Neural cell (in vitro differentiated cells): Measurements from ENCODE around the gene COMMD8. TPM values are rescaled to one million over a fixed set of nuclear protein-coding genes. Genes with fewer than 3 reads are reported as not detected.

Source experiments
- H2AFZ ChIP-seq: fragments of 200-600, 300-800 bp; sonication (generic), shearing (Covaris generic); 2 replicates; pipeline ENCODE4 v1.6.0; 2014; ENCODE audit warnings: low read depth, mild to moderate bottlenecking, antibody characterized with exemption, low read length, moderate library complexity
- H3F3A ChIP-seq: fragments of 200-600 bp; shearing (Covaris generic); 2 replicates; pipeline ENCODE4 v1.6.1; 2016; ENCODE audit warnings: mild to moderate bottlenecking, moderate library complexity, mixed read lengths, antibody characterized with exemption, low read length; ENCODE audit not compliant: insufficient read depth, poor library complexity, severe bottlenecking
- H3K27ac ChIP-seq: fragments of 200-600, 300-800 bp; sonication (generic), shearing (Covaris generic); 2 replicates; pipeline ENCODE4 v1.5.1; 2014; ENCODE audit warnings: mild to moderate bottlenecking, low read length, moderate library complexity
- H3K27me3 ChIP-seq: fragments of 300-800, 200-600 bp; sonication (generic), shearing (Covaris generic); 2 replicates; pipeline ENCODE4 v1.6.0; 2014; ENCODE audit warnings: mild to moderate bottlenecking, low read depth, low read length, moderate library complexity; ENCODE audit not compliant: insufficient read depth
- H3K36me3 ChIP-seq: fragments of 300-800, 200-600 bp; sonication (generic), shearing (Covaris generic); 2 replicates; pipeline ENCODE4 v1.5.1; 2014; ENCODE audit warnings: mild to moderate bottlenecking, antibody characterized with exemption, low read length, moderate library complexity; ENCODE audit not compliant: insufficient read depth
- H3K4me2 ChIP-seq: fragments of 300-800, 200-600 bp; sonication (generic), shearing (Covaris generic); 2 replicates; pipeline ENCODE4 v1.6.0; 2014; ENCODE audit warnings: mild to moderate bottlenecking, low read length
- H3K4me3 ChIP-seq: fragments of 300-800, 200-600 bp; sonication (generic), shearing (Covaris generic); 2 replicates; pipeline ENCODE4 v1.5.1; 2014; ENCODE audit warnings: mild to moderate bottlenecking, low read length, moderate library complexity
- H3K79me2 ChIP-seq: fragments of 200-600 bp; shearing (Covaris generic); replicated peaks from 2 replicates; pipeline ENCODE4 v1.6.0; 2014; ENCODE audit warnings: mild to moderate bottlenecking, low read length, moderate library complexity; ENCODE audit not compliant: insufficient read depth
- H3K9ac ChIP-seq: fragments of 300-800, 200-600 bp; sonication (generic), shearing (Covaris generic); 2 replicates; pipeline ENCODE4 v1.6.1; 2016; ENCODE audit warnings: mild to moderate bottlenecking, low read length, mixed read lengths
- H3K9me2 ChIP-seq: fragments of 200-600 bp; shearing (Covaris generic); 2 replicates; pipeline ENCODE4 v1.6.1; 2016; ENCODE audit warnings: mild to moderate bottlenecking, low read length, mixed read lengths; ENCODE audit not compliant: insufficient read depth
- H3K9me3 ChIP-seq: fragments of 200-600, 300-800 bp; sonication (generic), shearing (Covaris generic); 2 replicates; pipeline ENCODE4 v1.6.1; 2016; ENCODE audit warnings: mild to moderate bottlenecking, mixed run types, low read length, moderate library complexity, mixed read lengths
- H4K20me1 ChIP-seq: fragments of 200-600 bp; shearing (Covaris generic); 2 replicates; pipeline ENCODE4 v1.6.1; 2016; ENCODE audit warnings: mild to moderate bottlenecking, mixed run types; ENCODE audit not compliant: insufficient read depth
- CTCF ChIP-seq: fragments of 450-650 bp; IDR thresholded peaks from 2 replicates; pipeline ENCODE4 v1.5.1; 2014; ENCODE audit warnings: antibody characterized with exemption, mild to moderate bottlenecking, moderate library complexity; ENCODE audit not compliant: poor library complexity, severe bottlenecking
- EP300 ChIP-seq: fragments of 450-650 bp; conservative IDR thresholded peaks from 2 replicates; pipeline ENCODE4 v1.6.1; 2014; ENCODE audit warnings: antibody characterized with exemption, mild to moderate bottlenecking, moderate library complexity; ENCODE audit not compliant: poor library complexity, severe bottlenecking
- EZH2 ChIP-seq: fragments of 200-600, 300-800 bp; shearing (Covaris generic), sonication (generic); IDR thresholded peaks from 2 replicates; pipeline ENCODE4 v1.6.1; 2014; ENCODE audit warnings: antibody characterized with exemption, low read length, borderline replicate concordance, mild to moderate bottlenecking; ENCODE audit not compliant: insufficient read depth, poor library complexity, severe bottlenecking
- MXI1 ChIP-seq: fragments of 450-650 bp; conservative IDR thresholded peaks from 2 replicates; pipeline ENCODE4 v1.6.1; 2014; ENCODE audit warnings: antibody characterized with exemption, mild to moderate bottlenecking; ENCODE audit not compliant: poor library complexity, severe bottlenecking
- POLR2AphosphoS5 ChIP-seq: IDR thresholded peaks from 2 replicates; pipeline ENCODE4 v1.6.1; 2012
- RAD21 ChIP-seq: fragments of 450-650 bp; conservative IDR thresholded peaks from 2 replicates; pipeline ENCODE4 v1.6.1; 2014; ENCODE audit warnings: antibody characterized with exemption, mild to moderate bottlenecking, moderate library complexity
- REST ChIP-seq: IDR thresholded peaks from 2 replicates; pipeline ENCODE4 v1.6.1; 2012; ENCODE audit warnings: borderline replicate concordance
- SMC3 ChIP-seq: fragments of 450-650 bp; conservative IDR thresholded peaks from 2 replicates; pipeline ENCODE4 v1.6.1; 2014; ENCODE audit warnings: antibody characterized with exemption, mild to moderate bottlenecking, moderate library complexity; ENCODE audit not compliant: poor library complexity
- TAF1 ChIP-seq: IDR thresholded peaks from 2 replicates; pipeline ENCODE4 v1.6.1; 2012; ENCODE audit warnings: low read depth
- polyA plus RNA-seq: library from polyadenylated mRNA; depleted of rRNA; stranded (reverse); fragments of >200 nt; gene quantifications from 2 replicates; pipeline ENCODE4 v1.2.3, GENCODE V29; 2014

The COMMD8 gene
- polyA plus RNA-seq, 1 donor from 2014 or later = 29.6 TPM

GRCh38 chr4:47484168-47484567, 20.7 kb upstream of the COMMD8 start:
- TF ChIP-seq EZH2 (no peak), REST (no peak), SMC3 (no peak), MXI1 (no peak), RAD21 (no peak), EP300 (no peak), CTCF (no peak), POLR2AphosphoS5 (no peak), TAF1 (no peak)
- H4K20me1 ChIP-seq = no peaks in the 10 kb centered on the region
- H3K79me2 ChIP-seq = no peaks in the 10 kb centered on the region
- no peak overlapping the region for H3K4me3 ChIP-seq
- no peaks in the 10 kb centered on the region for H3K36me3 ChIP-seq
- H3K27me3 ChIP-seq = no peaks in the 10 kb centered on the region
- H3K27ac ChIP-seq = no peak overlapping the region
- H3K9me3 ChIP-seq = no peaks in the 10 kb centered on the region
- no peaks in the 10 kb centered on the region for H3F3A ChIP-seq
- no peak overlapping the region for H3K4me2 ChIP-seq
- no peak overlapping the region for H2AFZ ChIP-seq
- no peak overlapping the region for H3K9ac ChIP-seq
- no peaks in the 10 kb centered on the region for H3K9me2 ChIP-seq

GRCh38 chr4:47483745-47484144, 20.2 kb upstream of the COMMD8 start:
- H3K4me2 ChIP-seq = no peak overlapping the region
- no peak overlapping the region for H3K4me3 ChIP-seq
- H3K9me3 ChIP-seq = no peaks in the 10 kb centered on the region
- no peak overlapping the region for H2AFZ ChIP-seq
- H3K9me2 ChIP-seq = no peaks in the 10 kb centered on the region
- no peaks in the 10 kb centered on the region for H3F3A ChIP-seq
- H3K36me3 ChIP-seq = no peaks in the 10 kb centered on the region
- no peaks in the 10 kb centered on the region for H3K79me2 ChIP-seq
- TF ChIP-seq MXI1 (no peak), POLR2AphosphoS5 (no peak), REST (no peak)
- H3K27ac ChIP-seq = no peak overlapping the region
- no peak overlapping the region for H3K9ac ChIP-seq
- H3K27me3 ChIP-seq = no peaks in the 10 kb centered on the region
- no peaks in the 10 kb centered on the region for H4K20me1 ChIP-seq
